GM12872 (cell line): ENCODE data around the gene LACC1.

Experiments
- CTCF ChIP-seq: IDR thresholded peaks from 3 replicates; pipeline ENCODE4 v1.5.1; 2011; ENCODE audit warnings: low read depth, mild to moderate bottlenecking, low read length, moderate library complexity; ENCODE audit not compliant: insufficient read depth

The LACC1 gene

DNA sequence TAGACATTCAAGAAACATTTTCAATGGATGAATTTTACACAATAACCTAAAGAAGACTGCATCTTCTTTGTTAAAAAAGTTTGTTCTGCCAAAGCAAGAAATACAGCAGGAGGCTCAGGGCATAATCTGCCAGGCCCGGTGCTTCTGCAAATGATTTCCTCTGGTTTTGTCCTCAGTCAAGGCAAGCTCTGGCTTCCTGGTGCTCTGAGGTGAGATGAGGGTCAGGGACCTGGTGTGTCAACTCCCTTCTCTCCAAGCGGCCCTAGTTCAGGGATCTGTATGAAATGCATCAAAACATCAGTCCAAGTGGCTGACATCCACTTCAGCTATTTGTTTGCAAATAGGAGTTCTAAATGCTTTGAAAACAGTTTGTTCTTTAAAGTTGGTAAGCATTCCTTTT, 31.6 kb downstream of the LACC1 start:
- TF ChIP-seq CTCF = no peak

- TF ChIP-seq CTCF = no peak
These were observed 32.2 kb downstream of the LACC1 start for GRCh38 chr13:43911871-43912270.

DNA sequence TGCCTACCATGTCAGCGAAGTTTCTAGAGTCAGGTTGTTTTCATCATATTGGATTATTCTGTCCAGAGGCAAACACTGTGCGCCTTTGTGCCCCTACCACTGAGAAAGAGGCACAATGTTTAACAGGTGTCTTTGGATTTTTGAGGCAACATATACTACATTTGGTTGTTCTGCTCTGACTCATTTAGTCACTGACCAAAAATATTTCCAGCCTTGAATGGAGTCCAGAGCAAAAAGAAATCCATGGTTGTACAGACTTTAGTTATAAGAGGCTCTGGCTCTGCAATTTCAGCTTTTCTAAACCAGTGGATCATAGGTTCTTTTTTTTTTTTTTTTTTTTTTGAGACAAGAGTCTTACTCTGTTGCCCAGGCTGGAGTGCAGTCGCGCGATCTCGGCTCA, 35.7 kb downstream of the LACC1 start:
- TF ChIP-seq CTCF = no peak

GRCh38 chr13:43916828-43917227, 37.1 kb downstream of the LACC1 start:
- TF ChIP-seq CTCF = no peak

DNA sequence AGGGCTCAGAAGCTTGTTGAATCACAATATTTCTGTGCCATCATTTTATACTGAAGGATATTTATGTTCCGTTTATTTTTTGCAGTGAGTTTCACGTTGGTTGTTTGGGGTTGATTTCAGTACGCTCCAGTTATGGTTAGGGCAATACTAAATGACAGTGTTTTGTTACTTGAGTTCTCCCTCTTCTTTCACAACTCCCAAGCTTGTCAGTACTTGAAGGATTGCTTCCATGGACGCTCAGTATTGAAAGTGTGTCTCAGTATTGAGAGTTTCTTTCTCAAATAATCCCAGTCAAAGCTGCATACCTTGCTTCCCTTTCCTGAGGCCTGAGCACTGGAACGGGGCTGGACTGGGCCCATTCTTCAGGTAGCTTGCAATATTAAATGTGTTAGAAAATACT, 38.9 kb downstream of the LACC1 start:
- TF ChIP-seq CTCF = no peak

- TF ChIP-seq CTCF = no peak
These were observed 41.4 kb downstream of the LACC1 start for GRCh38 chr13:43920965-43921674.

DNA sequence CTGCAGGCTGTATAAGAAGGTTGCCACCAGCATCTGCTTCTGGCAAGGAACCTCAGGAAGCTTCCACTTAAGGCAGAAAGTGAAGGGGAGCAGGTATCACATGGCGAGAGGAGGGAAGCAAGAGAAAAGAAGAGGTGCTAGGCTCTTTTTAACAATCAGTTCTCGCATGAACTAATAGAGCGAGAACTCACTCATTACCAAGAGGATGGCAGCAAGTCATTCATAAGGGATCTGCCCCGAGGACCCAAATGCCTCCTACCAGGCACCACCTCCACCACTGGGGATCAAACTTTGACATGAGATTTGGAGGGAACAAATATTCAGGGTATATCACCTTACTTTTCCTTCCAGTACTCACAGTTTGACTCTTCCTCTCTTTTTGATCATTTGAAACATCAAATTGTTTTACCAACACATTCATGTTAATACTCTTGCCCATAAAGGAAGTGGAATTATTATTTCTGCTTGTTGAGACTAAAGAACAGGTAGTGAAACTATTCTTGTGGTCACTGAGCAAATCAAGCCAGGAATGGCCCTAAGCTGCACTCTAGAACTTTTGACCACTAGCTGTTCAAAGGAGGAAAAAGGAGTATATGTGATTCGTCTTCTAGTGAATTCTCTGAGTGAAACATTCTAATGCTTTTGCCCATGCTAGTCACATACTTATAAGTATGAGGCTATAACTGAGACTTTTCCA, 45.0 kb downstream of the LACC1 start:
- TF ChIP-seq CTCF = no peak
